LoVo (cell line): ENCODE measurements around the gene CILP2.
A peak's percentile ranks its signal among the peaks of the same experiment; 100 is the strongest.

Source experiments
- DNase-seq: peaks from one replicate; pipeline ENCODE4 v3.0.0-alpha.2; 2016; ENCODE audit warnings: low spot score

Gene CILP2

DNA sequence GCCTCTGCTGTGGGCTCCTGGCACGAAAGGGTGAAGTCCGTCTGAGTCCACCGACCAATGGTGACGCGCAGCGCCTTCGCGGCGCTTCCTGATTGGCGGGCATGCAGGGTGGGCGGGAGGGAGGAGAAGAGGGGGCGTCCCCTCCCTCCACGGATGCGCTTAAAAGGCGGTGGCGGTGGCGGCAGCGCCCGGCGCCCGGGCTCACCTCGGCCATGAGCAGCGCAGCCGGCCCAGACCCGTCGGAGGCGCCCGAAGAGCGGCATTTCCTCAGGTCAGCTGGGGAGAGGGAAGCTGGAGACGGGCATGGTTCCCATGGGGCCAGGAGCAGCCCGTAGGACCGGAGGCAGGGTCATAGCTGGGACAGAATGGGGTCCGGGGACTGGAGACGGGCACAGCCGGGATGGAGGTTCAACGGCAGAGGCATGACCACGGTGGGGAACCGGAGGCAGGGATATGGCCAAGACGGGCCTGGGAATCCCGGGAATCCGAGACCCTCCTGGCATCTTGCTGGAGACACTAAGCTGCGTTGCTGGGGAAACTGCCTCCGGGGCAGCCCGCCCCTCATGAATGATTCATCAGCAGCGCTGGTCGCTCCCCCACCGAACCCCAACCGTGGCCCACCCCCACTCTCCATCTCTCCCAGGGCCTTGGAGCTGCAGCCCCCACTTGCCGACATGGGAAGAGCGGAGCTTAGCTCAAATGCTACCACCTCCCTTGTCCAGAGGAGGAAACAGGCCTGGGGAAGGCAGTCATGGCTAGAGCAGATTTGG, 9.2 kb upstream of the CILP2 start, which contains the start of gene YJEFN3:
Gene YJEFN3 (plus strand): TSS at position 191 of the 770 bp plus-strand sequence. CDS start 22 bp downstream, at position 213.
- no peak for DNase-seq

DNA sequence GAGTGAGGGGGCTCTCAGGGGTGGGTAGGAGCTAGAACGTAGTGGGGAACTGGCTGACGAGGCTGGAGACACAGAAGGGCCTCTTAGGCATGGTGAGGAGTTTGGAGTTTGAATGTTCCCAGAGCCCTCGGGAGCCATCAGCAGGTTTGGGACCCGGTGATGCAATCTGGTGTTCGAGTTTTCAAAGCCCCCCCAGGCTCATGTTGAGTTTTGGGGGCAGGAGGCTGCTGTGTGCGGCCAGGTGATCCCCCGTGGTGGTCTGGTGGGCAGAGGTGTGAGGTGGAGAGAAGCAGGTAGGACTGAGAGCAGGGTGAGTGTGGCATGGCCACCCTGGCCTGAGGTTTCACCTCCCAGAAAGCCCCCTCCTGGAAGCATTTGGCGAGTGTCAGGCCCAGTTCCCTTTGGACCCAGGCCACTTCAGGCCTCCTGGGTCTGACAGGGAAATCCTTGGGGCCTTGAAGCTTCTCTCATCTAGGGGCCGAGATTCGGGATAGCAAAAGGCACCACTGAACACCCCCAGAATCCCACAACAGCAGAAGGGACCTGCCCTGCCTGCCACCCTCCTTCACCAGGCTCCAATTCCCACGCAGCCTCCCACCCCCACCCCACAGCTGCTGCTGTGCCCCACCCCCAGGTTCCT, 8.2 kb upstream of the CILP2 start:
- no peak for DNase-seq

DNA sequence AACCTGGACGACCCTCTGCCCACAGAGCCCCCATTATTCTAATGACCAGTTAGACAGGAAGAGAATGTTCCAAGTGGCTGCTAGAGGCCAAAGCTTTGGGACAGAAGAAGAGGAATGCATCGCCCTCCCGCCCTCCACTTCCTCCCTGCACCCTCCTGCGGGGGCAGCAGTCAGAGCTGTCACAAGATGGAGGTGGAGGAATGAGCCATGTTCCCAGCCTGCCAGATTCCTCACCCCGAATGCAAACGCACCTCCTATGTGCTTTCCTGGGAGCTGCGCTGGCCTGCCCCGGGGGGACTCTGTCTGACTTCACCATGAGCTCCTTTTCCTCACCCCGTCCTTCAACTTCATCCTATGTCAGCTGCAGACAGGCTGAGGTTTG, 7.7 kb upstream of the CILP2 start:
- no peak for DNase-seq

DNA sequence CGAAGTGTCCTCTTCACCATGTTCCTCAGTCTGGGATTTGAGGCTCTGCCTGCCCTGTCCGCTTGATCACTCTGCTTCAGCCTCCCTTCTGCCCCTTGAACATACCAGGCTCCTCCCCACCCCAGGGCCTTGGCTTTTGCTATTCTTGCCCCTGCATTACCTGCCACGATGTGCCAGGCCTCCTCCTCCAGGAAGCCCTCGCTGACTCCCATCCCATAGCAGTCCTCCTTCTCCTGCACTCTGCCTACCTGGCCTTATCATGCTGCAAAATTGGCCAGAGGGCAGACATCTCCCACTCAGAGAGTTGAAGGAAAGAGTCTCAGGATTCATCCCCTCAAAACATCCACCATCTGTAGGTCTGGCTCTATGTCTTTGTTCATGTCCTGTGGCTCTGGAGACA, 7.2 kb upstream of the CILP2 start:
- DNase-seq: no peak

DNA sequence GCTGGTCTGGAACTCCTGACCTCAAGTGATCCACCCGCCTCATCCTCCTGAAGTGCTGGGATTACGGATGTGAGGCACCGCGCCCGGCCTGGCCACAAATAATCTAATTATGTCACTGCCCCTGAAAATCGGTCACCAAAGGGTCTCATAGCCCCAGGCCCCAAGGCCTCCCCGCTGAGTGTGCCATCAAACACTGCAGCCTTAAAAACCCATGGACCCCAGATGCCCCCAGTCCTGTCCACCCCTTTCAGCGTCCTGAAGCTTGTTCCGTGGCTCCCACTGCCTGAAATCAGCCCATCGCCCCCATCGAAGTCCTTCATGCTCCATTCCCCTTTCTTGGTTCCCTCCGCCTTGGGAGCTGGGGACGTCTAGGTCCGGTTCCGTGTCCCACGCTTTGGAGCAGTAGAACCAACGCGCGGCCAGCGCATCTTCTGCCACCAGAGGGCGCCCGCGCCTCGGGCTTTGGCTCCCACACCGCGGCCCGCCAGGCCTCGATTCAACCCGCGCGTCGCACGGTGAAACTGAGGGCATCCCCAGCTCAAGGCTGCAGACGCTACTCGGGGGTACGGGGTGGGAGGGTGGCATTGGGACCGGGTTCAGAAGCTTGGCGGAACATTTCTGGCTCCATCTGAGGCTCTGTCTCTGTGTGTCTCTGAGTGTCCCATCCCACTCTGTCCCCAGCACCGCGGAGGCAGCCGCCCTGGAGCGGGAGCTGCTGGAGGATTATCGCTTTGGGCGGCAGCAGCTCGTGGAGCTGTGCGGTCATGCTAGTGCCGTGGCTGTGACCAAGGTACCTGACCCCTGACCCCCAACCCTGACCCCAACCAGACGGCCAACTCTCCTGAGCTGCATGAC, 5.9 kb upstream of the CILP2 start:
- DNase-seq: peak; percentile 58

DNA sequence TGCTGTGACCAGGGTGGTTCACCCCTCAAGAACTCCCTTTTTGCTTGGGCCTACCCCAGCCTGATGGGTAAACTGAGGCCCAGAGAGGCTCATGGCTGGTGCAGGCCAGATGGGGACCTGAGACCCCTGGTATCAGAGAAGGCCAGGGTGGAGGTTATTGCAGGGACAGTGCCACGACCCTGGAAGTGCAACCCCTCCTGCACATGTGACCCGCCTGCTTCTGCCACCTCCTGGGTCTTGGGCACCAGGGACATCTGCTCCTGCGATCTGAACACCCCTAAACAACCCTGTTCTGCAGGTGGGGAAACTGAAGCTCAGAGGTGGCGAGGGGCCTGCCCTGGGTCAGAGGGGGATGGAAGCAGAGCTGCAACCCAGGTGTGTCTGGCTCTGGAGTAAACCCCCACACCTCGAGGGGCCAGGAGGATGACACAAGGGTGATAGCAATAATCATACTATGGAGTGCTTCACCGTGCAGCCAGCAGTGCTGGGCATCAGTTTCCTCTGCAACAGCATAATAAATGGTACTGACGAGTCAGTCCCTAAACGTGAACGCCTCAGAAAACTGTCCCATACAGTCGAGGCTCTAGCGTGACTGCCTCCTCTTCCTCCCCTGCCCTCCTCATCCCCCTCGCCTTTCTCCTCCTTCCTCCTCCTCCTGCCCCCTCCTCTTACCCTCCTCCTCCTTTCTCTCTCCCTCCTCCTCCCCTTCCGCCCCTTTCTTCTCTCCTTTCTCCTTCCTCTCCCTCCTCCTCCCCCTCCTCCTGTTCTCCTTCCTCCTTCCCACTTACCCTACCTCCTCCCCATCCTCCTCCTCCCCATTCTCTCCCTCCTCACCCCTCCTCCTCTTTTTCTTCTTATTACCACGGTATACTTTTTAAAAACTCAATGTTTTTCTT, 5.0 kb upstream of the CILP2 start:
- no peak for DNase-seq

DNA sequence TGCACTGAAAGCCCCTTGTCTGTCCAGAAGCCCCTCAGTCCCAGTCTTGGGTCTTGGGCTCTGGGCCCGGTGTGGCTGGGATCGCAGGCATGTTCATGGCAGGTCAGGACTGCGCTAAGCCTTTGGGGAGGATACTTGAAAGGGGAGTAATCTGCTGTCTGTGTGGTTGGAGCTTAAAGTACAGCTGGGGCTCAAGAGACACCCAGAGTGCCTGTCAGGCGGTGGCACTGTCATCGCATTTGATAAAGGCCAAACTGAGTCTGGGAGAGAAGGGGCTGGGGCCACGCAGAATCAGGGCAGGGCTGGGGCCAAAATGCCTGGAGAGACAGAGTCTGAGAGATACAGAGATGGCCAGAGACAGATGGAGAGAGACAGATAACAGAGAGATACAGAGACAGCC, 4.2 kb upstream of the CILP2 start:
- no peak for DNase-seq

DNA sequence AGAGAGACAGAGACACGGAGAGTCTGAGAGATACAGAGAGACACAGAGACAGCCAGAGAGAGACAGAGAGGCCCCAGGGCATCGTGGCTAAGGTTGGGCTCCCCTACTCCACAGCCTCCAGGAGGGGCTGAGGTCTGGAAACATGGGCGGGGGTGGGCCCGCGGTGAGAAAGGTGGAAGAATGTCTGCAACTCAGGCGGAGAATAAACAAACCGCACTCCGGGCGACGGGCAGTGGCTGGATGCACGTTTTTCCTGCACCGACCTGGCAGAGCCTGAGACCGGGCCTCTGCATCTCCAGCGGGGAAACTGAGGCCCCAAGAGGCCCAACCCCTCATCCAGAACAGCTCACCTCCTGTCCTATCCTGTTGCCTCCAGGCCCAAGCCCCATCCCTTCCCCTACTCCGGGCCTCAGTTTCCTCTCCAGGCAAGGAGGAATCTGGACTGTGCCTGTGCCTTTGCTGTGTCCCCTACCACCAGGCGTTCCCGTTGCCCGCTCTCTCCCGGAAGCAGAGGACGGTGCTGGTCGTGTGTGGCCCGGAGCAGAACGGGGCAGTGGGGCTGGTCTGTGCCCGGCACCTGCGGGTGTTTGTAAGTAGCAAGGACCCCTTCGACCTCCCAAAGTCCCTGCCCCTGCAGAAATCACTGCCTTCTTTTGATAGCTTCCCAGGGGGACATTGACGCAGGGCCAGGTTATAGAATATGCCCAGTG, 3.4 kb upstream of the CILP2 start:
- DNase-seq: no peak

DNA sequence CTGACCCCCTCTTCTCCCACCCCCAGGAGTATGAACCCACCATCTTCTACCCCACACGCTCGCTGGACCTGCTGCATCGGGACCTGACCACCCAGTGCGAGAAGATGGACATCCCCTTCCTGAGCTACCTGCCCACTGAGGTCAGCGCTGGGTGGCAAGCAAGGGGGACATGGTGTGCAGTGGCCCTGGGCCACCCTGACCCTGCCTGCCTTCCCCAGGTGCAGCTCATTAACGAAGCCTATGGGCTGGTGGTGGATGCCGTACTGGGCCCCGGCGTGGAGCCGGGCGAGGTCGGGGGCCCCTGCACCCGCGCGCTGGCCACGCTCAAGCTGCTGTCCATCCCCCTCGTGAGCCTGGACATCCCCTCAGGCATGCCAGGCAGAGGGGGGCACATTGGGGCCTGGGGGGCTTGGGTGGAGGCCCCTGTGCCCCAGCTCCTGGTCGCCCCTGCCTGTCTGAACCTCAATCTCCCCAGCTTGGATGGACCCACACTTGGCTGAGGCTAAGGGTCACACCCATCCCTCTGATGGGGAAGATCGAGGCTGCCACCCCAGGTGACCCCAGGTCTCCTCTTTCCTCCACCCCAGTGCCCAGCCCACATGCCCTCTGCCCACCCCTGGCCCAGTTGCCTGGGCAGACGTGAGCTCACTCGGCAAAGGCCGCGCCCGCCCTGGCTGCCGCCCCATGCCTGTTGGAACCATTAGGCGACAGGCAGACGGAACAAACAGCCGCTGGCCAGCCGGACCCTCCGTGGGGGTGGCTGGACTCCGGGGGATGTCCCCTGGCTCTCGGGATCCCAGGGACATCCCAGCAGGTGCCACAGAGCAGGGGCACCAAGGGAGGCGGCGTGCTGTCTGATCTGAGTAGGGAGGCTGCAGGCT, 2.5 kb upstream of the CILP2 start:
- DNase-seq: no peak

DNA sequence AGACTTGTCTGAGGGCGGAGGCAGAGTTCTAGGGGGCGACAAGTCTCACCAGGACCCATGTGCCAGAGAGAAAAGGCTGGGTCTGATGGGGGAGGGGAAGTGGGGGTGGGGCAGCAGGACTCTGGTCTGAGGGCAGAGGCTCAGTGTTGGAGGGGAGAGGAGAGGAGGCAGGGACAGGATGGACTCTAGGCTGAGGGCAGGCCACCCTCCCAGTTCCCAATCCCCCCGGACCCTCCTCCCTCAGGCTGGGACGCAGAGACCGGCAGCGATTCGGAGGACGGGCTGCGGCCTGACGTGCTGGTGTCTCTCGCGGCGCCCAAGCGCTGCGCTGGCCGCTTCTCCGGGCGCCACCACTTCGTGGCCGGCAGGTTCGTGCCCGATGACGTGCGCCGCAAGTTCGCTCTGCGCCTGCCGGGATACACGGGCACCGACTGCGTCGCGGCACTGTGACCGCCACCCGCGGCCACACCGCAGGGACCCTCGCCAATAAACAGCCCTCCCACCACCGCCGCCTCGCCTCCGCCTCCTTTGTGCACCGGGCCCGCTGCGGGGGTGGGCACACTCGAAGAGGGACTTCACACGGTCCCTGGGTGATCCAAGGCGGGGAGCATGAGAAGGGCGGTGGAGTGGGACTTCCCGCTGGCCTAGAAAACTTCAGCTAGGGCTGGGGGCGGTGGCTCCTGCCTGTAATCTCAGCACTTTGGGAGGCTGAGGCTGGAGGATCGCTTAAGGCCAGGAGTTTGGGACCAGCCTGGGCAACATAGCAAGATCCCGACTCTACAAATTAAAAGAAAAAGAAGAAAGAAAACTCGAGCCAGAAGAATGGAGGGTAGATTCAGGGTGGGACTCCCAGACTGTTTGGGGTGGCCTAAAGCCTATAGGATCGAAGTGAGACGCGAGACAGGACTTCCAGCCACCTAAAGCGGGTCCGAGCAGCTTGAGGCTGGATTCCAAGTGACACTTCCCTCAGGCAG, 703 bp upstream of the CILP2 start:
- no peak for DNase-seq

DNA sequence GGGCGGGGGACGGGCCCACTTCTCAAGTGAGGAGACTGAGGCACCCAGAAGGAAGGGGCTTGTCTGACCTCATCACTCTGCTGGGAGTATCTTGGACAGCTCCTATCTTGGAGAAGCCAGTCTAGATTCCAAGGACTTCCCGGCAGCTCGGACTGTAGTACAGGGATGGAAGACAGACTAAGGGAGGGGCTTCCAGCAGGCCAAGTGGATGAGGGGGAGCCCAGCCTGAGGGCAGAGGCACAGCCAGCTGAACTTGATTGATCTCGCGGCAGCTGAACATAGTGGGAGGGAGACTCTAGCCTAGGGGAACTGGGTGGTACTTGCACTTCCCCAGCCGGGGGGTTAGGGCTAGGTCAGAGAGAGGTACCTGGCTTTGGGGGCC, 711 bp downstream of the CILP2 start:
- no peak for DNase-seq

DNA sequence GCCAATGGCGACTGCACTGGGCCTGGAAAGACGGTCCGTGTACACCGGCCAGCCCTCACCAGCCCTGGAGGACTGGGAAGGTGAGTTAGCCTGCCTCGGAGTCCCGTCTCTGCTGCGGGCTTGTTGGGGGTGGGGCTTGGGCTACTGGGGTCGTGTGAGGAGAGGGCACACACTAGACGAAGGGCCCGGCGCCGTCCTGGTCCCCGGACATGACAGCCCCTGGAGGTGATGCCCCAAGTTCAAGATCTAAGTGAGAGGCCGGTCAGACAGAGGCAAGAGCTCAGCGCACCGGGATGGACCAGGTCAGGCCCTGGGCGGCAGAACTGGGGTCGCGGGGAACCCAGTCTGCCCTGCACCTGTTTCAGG, 1.6 kb downstream of the CILP2 start:
- no peak for DNase-seq

DNA sequence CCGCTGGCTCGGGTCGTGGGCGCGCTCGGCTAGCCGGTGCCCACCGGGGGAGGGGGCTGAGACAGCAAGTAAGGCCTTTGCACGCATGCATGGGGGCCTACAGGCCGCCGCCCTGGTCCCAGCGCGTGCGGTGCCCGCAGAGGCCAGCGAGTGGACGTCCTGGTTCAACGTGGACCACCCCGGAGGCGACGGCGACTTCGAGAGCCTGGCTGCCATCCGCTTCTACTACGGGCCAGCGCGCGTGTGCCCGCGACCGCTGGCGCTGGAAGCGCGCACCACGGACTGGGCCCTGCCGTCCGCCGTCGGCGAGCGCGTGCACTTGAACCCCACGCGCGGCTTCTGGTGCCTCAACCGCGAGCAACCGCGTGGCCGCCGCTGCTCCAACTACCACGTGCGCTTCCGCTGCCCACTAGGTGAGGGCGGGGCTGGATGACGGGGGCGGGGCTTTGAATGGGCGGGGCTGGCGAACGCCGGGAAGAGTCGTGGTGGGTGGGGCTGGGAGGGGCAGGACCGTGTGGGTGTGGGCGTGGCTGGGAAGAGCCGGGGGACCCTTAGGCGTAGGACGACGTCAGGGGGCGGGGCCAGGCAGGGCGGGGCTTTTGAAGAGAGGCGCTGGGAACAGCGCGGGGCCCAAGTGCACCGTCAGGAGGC, 2.1 kb downstream of the CILP2 start:
- DNase-seq: no peak

DNA sequence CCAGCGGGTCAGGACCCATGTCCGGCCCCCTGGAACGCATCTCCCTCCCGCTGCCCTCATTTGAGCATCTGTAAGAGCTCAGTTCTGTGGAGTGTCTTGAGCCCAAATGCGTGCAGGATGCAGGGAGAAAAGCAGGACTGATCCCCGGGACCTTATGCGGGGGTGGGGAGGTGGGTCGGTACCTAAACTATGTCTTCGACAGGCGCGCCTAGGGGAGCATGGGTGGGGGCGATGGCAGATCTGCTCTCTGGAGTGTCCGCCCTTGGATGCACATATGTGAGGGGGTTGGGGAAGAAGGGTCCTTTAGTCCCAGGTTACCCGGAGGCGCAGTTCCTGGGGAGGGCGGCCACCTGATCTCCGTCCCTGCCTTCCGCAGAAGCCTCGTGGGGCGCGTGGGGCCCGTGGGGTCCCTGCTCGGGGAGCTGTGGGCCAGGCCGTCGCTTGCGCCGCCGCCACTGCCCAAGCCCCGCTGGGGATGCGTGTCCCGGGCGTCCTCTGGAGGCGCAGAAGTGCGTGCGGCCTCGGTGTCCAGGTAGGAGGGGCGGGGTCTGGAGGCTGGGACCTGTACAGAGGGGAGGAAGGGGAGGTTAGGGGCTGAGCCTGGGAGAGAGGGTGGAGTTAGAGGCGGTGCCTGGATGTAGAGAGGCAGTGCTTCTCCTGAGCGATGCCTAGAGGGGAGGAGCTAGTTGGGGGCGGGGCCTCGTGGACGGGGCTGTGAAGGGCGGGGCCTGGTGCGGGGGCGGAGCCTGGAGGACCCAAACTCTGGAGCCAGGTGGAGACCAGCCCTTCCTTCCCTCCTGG, 2.9 kb downstream of the CILP2 start:
- peak; percentile 17 for DNase-seq

DNA sequence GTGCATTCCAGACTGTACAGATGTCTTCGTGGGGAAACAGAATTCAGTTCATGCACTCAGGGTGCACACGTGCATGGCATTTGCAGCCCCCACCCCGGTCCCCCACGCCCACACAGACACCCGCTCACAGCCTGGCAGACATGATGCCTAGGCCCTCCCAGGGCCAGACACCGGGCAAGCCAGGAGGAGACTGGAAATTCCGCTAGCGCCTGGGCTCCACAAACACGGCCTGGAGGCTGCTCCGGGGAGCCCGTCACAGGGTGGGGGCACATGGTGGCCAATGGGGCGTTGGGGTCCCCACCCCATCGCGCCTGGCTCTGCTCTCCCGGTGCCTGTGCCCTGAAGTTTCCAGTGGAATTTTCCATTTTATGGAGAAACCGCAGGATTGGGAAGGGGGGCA, 3.6 kb downstream of the CILP2 start:
- no peak for DNase-seq

DNA sequence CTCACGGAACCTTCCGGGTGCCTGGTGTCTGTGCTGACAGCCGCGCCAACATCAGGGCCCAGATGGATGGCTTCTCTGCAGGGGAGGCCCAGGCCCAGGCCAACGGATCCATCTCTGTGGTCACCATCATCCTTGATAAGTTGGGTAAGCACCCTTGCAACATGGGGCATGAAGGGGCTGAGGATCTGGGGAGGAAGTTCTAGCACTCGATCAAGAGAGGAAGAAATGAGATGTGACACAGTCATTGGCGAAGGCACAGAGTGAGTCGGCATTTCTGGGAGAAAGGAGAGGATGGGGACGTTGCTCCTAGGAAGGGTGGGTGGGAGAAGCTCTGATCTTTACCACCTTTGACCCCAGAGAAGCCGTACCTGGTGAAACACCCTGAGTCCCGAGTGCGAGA, 4.4 kb downstream of the CILP2 start:
- DNase-seq: no peak

DNA sequence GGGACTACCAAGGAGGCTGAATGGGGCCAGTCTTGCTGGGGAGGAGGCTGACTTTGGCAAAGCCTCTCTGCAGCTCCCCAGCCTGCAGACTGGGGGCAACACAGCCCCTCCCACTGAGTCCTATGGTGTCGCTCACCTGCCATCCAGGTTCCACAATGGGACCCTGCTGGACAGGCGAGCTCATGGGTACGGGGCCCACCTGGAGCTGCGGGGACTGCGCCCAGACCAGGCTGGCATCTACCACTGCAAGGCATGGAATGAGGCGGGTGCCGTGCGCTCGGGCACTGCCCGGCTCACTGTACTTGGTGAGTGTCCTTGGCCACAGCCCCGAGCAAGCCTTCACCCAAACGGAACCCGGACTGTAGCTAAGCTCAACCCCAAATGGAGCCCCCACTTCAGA, 5.0 kb downstream of the CILP2 start:
- no peak for DNase-seq

DNA sequence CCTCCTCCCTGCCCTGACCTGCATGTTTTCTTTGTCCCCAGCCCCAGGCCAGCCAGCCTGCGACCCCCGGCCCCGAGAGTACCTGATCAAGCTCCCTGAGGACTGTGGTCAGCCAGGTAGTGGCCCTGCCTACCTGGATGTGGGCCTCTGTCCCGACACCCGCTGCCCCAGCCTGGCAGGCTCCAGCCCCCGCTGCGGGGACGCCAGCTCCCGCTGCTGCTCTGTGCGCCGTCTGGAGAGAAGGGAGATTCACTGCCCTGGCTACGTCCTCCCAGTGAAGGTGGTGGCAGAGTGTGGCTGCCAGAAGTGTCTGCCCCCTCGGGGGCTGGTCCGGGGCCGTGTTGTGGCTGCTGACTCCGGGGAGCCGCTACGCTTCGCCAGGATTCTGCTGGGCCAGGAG, 5.6 kb downstream of the CILP2 start:
- no peak for DNase-seq
